ENCODE data around the gene RFTN1.
A peak's percentile ranks its signal among the peaks of the same experiment; 100 is the strongest.

Gene RFTN1

DNA sequence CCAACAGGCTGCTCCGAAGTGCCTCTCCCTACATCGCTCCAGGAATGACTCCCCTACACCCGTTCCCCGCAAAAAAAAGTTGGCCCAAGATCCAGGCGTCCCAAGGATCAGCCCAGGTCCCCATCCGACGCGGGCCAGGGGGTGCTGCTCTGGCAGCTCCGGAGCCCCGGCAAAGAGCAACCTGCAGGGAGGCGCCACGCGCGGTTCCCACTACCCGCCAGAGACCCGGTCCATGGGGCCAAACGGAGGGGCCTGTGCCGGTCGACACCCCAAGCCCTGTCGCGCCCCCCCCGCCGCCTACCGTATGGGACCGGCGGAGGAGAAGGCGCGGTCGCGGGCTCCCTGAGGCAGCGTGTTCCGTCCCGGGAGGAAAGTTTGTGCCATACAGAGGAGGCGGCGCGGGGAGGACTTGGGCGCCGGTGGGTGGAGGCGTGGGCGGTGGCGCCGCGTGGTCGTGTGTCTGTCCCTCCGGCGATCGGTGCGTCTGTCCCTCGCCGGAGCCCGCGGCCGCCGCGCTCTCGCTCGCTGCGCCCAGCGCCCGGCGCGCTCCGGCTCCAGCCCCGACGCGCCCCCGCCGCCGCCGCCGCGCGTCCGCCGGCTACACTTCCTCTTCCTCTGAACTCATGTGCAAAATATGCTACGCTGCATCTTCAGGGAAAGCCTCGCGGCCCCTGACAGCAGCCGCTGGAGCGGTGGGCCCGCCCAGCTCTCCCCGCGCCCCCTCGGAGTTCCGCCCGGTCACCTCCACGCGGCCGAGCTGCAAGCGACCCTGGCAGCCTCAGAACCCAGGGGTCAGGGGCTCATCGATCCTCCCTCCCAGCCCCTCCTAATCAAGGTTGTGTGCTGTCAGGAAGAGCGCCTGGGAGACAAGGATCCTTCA, at the start of gene RFTN1:
RFTN1 (minus strand) TSS at position 559 of the 880 bp plus-strand sequence. CDS start 19,830 bp downstream, outside the sequence.
- no peak for DNase-seq

GRCh38 chr3:16559653-16560365, 46.3 kb upstream of the RFTN1 start:
- no peak for DNase-seq

DNA sequence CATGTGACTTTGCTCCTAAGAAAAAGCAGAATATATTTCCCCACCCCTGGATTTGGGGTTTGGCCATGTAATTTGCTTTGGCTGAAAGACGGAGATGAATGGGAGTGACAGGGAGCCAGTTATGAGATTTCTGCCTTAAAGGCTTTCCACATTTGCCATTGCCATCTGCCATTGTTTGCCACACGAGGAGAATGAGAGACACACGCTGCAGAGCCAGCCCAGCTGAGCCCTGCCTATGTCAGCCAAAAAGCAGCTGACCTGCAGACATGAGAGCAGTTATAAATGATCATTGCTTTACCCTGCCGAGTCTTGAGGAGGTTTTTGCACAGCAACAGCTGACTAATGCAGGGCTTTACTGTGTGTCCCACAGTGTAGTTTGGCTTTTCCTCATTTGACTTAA, 40.6 kb upstream of the RFTN1 start:
- no peak for DNase-seq

DNA sequence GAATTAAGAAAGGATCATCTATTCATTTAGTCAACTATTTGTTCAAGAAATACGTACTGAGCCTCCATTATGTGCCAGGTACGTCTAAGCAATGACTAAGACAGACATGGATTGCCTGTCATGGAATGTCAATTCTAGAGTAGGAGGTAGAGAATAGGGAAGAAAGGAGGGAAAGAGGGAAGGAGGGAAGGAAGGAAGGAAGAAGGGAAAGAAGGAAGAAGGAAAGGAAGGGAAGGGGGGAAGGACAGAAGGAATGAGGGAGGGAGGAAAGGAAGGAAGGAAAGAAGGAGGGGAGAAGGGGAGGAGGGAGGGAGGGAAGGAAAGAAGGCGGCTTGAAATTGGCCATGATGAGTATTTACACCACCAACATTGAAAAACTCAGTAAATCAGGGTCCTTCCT, 39.3 kb upstream of the RFTN1 start:
- DNase-seq: no peak

GRCh38 chr3:16551342-16551976, 38.0 kb upstream of the RFTN1 start:
- DNase-seq: no peak

DNA sequence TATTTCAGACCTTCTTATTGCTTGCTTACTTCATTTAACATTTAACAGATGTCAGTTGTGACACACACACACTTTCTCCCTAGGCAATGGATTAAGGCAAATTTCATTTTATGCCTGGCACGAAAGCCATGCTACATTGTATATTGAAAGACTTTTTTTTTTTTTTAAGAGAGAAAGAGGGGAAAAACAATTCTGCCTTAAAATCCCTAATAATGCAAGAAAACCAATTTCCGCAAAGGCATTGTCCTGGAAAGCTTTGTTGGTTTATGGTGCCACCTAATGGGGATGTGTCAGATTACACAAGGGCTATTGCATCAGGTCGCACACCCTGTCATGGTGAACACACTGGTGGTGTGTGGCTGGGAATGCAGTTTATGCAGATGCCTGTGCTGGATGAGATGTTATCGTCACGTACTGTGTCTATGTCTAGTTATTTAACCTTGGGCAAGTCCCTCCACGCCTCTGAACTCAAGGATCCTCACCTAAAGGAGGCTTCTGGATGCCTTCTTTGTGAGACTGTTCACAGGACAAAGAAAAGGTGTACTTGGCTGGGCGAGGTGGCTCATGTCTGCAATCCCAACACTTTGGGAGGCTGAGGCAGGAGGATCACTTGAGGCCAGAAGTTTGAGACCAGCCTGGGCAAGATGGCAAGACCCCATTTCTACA, 37.3 kb upstream of the RFTN1 start:
- peak; percentile 76 for DNase-seq

- no peak for DNase-seq
Observed at GRCh38 chr3:16550305-16550675, 36.8 kb upstream of the RFTN1 start.

DNA sequence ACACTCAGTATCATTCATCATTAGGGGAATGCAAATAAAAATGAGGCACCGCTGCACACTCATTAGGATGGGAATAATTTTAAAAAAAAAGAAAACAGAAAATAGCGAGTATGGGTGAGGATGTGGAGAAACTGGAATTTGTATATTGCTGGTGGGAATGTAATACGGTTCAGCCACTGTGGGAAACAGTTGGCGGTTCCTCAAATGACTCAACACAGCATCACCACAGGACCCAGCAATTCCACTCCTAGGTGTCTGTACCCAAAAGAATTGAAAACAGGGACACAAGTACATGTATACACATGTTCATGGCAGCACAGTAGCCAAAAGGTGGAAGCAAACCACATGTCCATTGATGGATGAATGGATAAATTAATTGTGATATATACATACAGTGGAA, 35.2 kb upstream of the RFTN1 start:
- DNase-seq: no peak

- DNase-seq: no peak
Observed at GRCh38 chr3:16547561-16548357, 34.3 kb upstream of the RFTN1 start.

DNA sequence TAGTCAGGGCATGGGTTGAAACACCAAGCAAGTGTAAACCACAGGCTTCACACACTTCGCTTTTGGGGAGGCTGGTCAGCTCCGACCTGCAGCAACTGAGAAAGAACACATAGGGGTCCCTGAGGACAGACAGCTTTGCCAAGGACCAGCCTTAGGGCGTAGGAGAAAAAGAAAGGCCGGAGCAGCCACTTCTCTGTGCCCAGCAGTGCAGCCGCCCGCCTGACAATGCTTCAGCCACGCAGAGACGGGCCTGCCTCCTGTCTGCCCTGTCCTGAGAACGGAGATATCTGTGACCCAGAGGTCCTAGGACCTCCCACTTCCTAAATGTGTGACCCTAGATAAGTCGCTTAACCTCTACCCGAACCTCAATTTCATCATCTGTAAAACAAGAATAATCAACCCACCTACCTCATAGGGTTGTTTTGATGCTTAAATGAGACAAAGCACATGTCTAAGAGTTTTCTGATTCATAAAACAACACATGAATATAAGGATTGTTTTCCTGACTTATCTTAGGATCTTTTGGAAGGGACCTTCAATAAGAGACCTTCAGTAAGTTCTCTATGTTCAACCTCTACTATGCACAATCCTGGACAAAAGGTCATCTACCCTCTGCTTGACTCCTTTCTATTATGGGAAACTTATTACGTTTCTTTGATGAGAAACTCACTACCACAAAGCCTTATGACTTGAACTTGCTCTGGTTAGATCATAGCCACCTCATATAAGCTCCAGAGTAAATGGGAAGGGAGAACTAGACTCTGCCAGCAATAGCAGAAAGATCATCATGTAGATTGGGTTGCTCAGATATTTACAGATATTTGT, 32.9 kb upstream of the RFTN1 start:
- DNase-seq: no peak

DNA sequence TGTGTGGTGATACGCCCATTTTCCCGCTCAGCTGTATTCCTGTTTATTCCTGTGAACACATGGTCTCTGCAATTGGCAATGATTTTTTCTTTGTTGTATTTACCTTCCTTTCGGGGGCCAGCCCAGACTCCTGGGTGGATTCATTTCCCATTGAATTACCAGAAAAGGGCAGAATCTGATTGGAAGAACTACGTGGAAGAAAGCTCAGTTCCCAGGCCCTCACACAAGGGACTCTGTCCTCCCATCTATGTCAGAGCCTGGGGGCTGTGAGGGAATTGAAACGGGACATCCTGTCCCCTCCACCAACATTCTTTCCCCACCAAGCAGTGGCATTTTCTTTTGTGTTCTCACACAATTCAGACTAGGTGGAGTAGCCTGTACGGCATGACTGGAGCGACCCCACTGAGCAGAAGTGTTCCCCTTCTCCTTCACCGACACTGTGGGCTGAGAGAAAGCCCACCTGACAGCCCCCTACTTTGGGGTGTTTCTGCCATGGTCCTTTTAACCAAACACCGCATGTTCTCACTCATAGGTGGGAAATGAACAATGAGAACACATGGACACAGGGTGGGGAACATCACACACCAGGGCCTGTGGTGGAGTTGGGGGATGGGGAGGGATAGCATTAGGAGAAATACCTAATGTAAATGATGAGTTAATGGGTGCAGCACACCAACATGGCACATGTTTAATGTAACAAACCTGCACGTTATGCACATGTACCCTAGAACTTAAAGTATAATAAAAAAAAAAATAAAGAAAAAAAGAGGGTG, 32.1 kb upstream of the RFTN1 start:
- DNase-seq: no peak

DNA sequence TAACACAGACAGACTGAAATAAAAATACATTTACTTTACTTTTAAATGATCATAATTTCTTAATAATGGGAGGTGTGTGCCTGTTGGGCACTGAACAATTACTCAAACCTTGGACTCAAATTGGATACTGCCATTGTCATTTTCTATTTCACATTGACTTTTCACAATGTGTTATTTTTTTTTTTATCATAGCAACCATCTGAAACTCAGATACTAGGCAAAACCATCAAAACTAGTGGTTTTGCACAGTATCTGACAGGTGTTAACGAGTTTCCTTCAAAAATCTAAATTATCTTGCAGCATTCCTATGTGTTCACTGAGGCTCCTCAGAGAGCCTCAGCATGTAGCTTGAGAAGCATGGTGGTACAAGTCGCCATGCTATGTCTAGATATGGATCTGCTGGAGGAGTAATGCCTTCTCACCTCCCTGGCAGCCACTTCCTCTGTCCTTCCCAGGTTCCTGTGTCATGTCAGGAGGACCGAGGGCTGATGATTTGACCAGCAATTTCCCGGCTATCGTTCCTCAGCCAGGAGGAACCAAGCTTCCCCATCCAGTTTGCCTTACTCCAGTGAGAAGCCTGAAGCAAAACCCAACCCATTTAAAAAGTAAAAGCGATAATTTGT, 29.9 kb upstream of the RFTN1 start:
- no peak for DNase-seq

DNA sequence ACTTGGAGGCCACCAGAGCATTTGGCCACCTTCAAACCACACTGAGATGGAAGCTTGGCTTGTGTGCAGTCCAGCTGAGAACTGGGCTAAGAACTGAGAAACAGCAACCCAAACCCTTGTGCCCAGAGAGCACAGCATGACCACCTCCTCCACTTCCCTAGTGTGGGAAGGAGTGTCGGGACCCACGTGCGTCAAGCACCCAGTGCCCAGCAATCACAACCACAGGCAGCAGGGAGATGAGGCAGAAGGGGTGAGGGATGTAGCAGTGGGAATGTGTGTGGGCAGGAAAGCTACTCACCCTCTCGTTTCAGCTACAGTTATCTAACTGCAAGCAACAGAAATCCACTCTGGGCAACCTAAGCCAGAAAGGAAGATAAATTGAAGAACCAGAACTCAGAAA, 25.0 kb upstream of the RFTN1 start:
- no peak for DNase-seq

DNA sequence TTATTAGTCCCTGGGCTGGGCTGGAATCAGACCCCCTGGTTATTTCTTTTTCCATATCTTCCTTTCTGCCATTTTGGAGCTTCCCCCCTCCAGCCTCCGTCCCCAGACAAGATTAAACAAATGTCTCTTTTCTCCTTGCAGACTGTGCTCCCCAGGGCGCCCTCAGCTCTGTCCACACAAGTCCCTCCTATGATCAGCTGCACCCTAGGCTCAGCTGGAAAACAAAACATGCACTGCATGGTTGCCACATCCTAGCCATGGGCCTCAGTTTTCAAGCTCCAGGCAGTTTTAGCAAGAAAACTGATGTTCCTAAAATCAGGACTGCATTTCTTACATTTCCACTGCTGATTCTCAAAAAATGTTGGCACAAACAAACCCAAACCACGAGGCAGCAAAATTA, 23.5 kb upstream of the RFTN1 start:
- DNase-seq: no peak

GRCh38 chr3:16536344-16536663, 22.8 kb upstream of the RFTN1 start:
- DNase-seq: no peak

DNA sequence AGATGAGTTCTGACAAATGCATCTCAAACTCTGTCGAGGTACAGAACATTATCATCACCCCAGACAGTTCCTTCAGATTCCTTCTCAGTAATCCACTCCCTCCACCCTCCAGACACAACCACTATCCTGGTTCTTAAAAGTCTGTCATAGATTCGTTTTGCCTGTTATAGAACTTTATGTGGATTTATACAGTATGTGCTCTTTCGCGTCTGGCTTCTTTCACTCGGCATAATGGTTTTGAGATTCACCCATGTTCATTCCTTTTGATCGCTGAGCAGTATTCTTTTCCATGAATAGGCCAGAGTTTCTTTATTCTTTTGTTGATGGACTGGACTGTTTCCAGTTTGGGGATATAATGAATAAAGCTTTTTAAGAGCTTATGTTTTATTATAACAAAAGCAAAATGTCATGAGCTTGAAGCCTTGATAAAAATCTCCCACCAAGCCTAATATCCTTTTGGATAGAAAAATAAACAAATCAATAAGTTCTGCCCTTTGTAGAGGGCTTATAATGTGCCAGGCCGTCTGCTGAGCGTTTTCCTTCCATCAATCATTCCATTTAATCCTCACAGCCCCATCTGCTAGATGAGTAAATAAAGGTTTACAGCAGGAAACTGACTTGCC, 21.3 kb upstream of the RFTN1 start:
- DNase-seq: no peak

DNA sequence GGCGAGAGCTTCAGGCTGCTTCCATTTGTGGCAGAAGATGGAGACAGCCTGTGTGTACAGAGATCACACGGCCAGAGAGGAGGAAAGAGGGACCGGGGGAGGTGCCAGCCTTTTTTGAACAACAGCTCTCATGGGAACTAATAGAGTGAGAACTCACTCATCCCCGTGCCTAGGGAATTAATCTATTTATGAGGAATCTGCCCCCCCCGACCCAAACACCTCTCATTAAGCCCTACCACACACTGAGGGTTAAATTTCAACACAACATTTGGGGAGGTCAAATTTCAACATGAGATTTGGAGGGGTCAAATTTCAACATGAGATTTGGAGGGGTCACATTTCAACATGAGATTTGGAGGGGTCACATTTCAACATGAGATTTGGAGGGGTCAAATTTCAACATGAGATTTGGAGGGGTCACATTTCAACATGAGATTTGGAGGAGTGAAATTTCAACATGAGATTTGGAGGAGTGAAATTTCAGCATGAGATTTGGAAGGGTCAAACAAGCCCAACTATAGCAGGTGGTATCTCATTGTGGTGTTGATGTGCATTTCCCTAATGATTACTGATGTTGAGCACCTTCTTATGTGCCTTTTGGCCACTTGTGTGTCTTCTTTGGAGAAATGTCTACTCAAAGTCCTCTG, 20.6 kb upstream of the RFTN1 start:
- DNase-seq: no peak

DNA sequence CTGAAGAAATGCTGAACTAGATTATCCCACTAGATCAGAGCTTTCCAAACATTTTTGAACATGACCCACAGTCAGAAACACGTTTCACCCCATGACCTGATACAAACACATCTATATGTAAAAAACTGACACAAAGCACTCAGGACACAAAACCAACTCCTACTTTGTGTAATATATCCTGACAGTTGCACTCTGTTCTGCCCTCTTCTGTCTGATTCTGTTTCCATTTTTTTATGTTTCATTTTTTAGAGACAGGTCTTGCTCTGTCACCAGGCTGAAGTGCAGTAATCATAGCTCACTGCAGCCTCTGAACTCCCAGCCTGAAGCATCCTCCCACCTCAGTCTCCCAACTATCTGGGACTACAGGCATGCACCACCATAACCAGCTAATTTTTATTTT, 15.8 kb upstream of the RFTN1 start:
- DNase-seq: no peak

DNA sequence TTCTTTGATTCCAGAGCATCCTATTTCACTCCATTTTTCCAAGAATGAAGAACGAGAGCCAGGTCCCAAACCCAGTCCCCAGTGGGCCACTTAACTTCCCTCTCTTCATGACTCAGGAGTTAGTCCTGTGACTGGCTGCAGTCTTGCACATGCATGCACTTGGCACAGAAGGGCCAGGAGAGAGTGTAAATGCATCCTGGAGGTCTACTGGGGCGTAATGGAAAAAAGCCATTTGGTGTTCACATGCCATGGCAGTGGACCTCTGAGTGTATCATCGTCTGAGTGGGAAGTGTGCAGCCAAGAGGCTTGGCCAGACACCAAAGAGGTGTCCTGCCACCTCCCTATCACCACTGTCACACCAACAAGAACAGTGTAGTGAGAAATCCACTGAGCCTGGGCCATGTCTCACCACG, 15.1 kb upstream of the RFTN1 start:
- DNase-seq: no peak

All from NCI-H1694 (cell line).